Thoracic aorta (tissue), 2 donors: ENCODE results near the gene REEP5. TPM values are rescaled to one million over a fixed set of nuclear protein-coding genes. Genes with fewer than 3 reads are reported as not detected.

Experiments
- ATAC-seq: fragments of 150-250 bp; one replicate; pipeline ENCODE4 v1.8.0; 2017; ENCODE audit warnings: low read depth; ENCODE audit not compliant: insufficient number of reproducible peaks, low FRiP score
- DNase-seq: peaks from one replicate; pipeline ENCODE4 v3.0.0-alpha.2; 2020; ENCODE audit warnings: low spot score
- H3K27ac ChIP-seq, 2 donors: fragments of 200-600 bp; sonication (generic); 1 replicate in 1 of 2; 2 replicates in 1 of 2; pipeline ENCODE4 v1.5.1; 2016; ENCODE audit warnings: mild to moderate bottlenecking in 2 of 2, moderate library complexity in 2 of 2
- H3K27me3 ChIP-seq: fragments of 200-600 bp; sonication (generic); replicated peaks from 2 replicates; pipeline ENCODE4 v1.6.0; 2016; ENCODE audit warnings: mild to moderate bottlenecking; ENCODE audit not compliant: insufficient read depth
- H3K36me3 ChIP-seq: fragments of 200-600 bp; sonication (generic); one replicate; pipeline ENCODE4 v1.5.1; 2016
- H3K4me1 ChIP-seq, 2 donors: fragments of 200-600 bp; sonication (generic); 1 replicate in 1 of 2; 2 replicates in 1 of 2; pipeline versions ENCODE4 v1.5.1 to v1.6.0; 2016; ENCODE audit warnings: low read depth in 2 of 2, mild to moderate bottlenecking in 1 of 2; ENCODE audit not compliant: control insufficient read depth in 1 of 2
- H3K4me3 ChIP-seq: fragments of 200-600 bp; sonication (generic); 2 replicates; pipeline ENCODE4 v1.5.1; 2016; ENCODE audit warnings: mild to moderate bottlenecking
- H3K9me3 ChIP-seq: fragments of 200-600 bp; sonication (generic); 2 replicates; pipeline ENCODE4 v1.5.1; 2016
- CTCF ChIP-seq: fragments of 200-600 bp; sonication (generic); IDR thresholded peaks from one replicate; pipeline ENCODE4 v1.5.1; 2019; ENCODE audit warnings: antibody characterized with exemption
- total RNA-seq, 2 donors: library from RNA; depleted of rRNA; stranded (reverse); fragments of >200 nt; gene quantifications; one replicate each; pipeline versions ENCODE4 v1.1.0 to v1.2.3, GENCODE V29; 2016

Gene REEP5
- total RNA-seq, 2 donors from 2014 or later = 80.4 to 110 TPM

GRCh38 chr5:112830378-112830777 is 91.6 kb downstream of the REEP5 start:
- Histone ChIP-seq H3K36me3 (peaks cover 11% of the 10 kb centered on the region), H3K9me3 (no peaks in the 10 kb centered on the region), H3K27me3 (no peaks in the 10 kb centered on the region), H3K27ac (no peak overlapping the region), H3K4me3 (no peak overlapping the region), H3K4me1 (no peaks in the 10 kb centered on the region)
- no peak for ATAC-seq
- DNase-seq = no peak
- TF ChIP-seq CTCF = no peak

Other genes with a start within 250 kb of the REEP5 start
- gene APC, start 184.3 kb downstream of the REEP5 start, total RNA-seq = 10 to 100 TPM; 58.6 to 83.7 TPM
- gene SRP19, start 60.9 kb downstream of the REEP5 start, total RNA-seq = 10 to 100 TPM; 35.9 to 46.9 TPM
- gene DCP2, start 54.6 kb upstream of the REEP5 start, total RNA-seq = 10 to 100 TPM; 12.9 to 38.4 TPM